Hepatocyte (in vitro differentiated cells): ENCODE measurements around the gene POLR1H.

ENCODE experiments used
- CTCF ChIP-seq: fragments of 200-600 bp; sonication (generic); IDR thresholded peaks from 2 replicates; pipeline ENCODE4 v1.5.1; 2016; ENCODE audit warnings: antibody characterized with exemption, mild to moderate bottlenecking; ENCODE audit not compliant: poor library complexity
- EZH2 ChIP-seq: fragments of 200-600 bp; sonication (generic); IDR thresholded peaks from 2 replicates; pipeline ENCODE4 v1.6.1; 2016; ENCODE audit warnings: antibody characterized with exemption, mild to moderate bottlenecking, borderline replicate concordance
- EZH2phosphoT487 ChIP-seq: fragments of 200-600 bp; sonication (generic); IDR thresholded peaks from one replicate; pipeline ENCODE4 v1.6.1; 2018; ENCODE audit warnings: antibody characterized with exemption, mild to moderate bottlenecking, low read depth, moderate library complexity; ENCODE audit not compliant: unreplicated experiment, severe bottlenecking

- TF ChIP-seq CTCF (no peak), EZH2 (no peak), EZH2phosphoT487 (no peak)
Measured at GRCh38 chr6:30053682-30054081, 7.4 kb upstream of the POLR1H start.
